ENCODE data around the gene TMEM170B. TPM values are rescaled to one million over a fixed set of nuclear protein-coding genes. Genes with fewer than 3 reads are reported as not detected.

Gene TMEM170B
- total and polyA plus RNA-seq, 2 donors = 1.7 to 1.8 TPM

DNA sequence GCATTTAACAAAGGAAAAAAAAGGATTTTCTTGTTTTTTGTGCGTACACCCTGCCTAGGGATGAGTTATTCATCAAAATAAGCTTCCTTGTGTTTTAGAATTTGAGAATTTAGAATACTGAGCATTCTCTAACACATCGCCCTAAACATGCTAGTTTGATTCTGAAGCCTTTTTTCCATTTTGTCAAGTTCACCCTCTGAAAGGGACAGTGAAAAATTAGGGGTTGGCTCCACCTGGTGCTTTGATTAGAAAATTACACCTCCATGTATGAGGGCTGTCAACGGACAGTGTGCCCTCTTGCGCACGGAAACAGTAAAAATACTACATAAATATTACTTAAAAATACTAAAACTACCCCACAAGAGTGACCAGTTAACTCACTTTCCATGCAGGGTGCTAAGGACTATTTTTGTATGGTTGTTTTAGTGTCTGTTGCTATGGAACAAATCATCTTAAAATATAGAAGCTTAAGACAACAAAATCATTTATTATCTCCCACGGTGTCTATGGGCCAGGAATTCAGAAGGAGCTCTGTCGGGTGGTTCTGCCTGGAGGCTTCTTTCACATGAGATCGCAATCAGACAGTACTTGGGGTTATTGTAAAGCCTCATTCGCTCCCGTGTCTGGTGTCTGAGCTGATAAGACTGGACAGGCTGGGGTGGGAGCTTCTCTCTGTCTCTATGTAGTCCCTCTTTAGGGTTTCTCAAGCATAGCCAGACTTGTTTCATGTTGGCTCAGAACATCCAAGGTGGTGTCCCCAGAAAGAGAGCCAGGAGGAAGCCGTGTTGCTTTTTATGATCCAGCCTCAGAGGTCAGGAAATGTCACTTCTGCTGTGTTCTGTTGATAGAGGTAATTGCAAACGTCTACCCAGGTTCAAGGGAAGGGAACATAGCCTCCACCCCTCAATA lies 41.1 kb upstream of the TMEM170B start:
- no peak overlapping the region for H3K4me3 ChIP-seq (ENCODE audit: low read length in 2 of 2)
- no peaks in the 10 kb centered on the region for H3K9me3 ChIP-seq (ENCODE audit: control insufficient read depth in 2 of 2, insufficient read depth in 1 of 2, low read length in 1 of 2)
- H3K27me3 ChIP-seq (ENCODE audit: control insufficient read depth in 2 of 2, insufficient read depth in 1 of 2, low read length in 1 of 2) = no peaks in the 10 kb centered on the region
- no peak overlapping the region for H3K27ac ChIP-seq (ENCODE audit: low read depth in 1 of 2, low read length in 1 of 2)
- no peaks in the 10 kb centered on the region for H3K4me1 ChIP-seq (ENCODE audit: control insufficient read depth in 2 of 2, insufficient read depth in 2 of 2, low read length in 2 of 2)
- peak; percentile 52 to 89 (median 80) for DNase-seq (ENCODE audit: low read depth in 6 of 9, low spot score in 9 of 9)
- 43% methylated on average over 12 of the region's 12 CpGs for WGBS
- H3K36me3 ChIP-seq (ENCODE audit: control insufficient read depth in 2 of 2, insufficient read depth in 2 of 2, low read length in 1 of 2) = no peaks in the 10 kb centered on the region

DNA sequence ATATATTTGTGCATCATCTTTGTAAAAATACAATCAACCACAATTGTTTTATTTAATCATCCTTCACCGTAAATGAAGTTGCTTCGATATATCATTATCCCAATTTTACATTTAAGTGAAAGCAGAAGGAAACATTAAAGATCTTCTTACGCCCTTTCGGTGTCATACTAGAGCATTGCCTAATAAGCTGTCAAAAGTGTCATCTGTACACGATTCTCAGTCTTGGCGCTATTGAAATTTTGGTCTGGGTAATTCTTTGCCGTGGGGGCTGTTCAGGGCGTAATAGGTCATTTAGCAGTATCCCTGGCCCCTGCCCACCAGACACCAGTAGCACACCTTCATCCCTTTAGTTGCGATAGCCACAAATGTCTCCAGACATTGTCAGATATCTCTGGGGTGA lies 40.4 kb upstream of the TMEM170B start:
- Histone ChIP-seq H3K27me3 (ENCODE audit: control insufficient read depth in 2 of 2, insufficient read depth in 1 of 2, low read length in 1 of 2) (no peaks in the 10 kb centered on the region), H3K4me1 (ENCODE audit: control insufficient read depth in 2 of 2, insufficient read depth in 2 of 2, low read length in 2 of 2) (no peaks in the 10 kb centered on the region), H3K4me3 (ENCODE audit: low read length in 2 of 2) (no peak overlapping the region), H3K9me3 (ENCODE audit: control insufficient read depth in 2 of 2, insufficient read depth in 1 of 2, low read length in 1 of 2) (no peaks in the 10 kb centered on the region), H3K36me3 (ENCODE audit: control insufficient read depth in 2 of 2, insufficient read depth in 2 of 2, low read length in 1 of 2) (no peaks in the 10 kb centered on the region), H3K27ac (ENCODE audit: low read depth in 1 of 2, low read length in 1 of 2) (no peak overlapping the region)
- DNase-seq (ENCODE audit: low read depth in 6 of 9, low spot score in 9 of 9) = no peak
- WGBS = 94% methylated on average over 9 of the region's 9 CpGs

DNA sequence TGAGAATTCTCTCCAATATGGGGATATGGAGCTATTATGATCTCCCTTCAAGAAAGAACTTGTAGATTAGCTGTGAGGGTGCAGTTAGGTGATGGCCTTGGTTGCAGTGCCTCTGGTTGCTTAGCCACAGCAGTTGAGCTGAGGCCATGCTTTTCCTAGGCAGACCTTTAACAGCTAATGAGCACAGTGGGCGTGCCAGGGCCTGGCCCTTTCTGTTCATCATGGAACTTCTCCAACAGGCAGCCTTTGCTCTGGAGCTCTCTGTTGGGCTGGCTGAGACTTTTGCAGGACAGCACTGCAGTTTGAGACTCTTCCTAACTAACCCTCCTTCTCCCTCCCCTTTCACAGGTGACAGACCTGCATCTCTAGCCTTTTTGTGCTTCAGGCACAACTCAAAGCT lies 39.7 kb upstream of the TMEM170B start:
- WGBS = 97% methylated on average over 1 of the region's 1 CpG
- H3K36me3 ChIP-seq (ENCODE audit: control insufficient read depth in 2 of 2, insufficient read depth in 2 of 2, low read length in 1 of 2) = no peaks in the 10 kb centered on the region

DNA sequence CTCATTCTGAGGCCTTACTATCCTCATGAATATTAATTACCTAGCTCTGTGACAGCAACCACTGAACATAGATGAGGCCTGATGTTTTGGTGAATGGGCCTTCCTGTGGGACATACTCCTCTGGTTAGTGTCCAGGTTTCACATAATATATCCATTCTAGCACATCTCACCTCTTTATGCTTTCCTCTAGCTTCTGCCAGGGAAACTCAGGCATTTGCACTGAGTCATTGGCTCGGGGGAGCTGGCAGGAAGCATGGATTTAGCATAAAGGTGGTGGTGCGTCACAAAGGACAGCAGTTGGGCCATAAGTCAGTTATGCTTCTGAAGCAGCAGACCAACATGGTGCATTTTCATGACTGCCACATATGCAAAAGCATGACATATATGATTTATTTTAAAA lies 37.5 kb upstream of the TMEM170B start:
- Histone ChIP-seq H3K4me3 (ENCODE audit: low read length in 2 of 2) (no peak overlapping the region), H3K36me3 (ENCODE audit: control insufficient read depth in 2 of 2, insufficient read depth in 2 of 2, low read length in 1 of 2) (no peaks in the 10 kb centered on the region), H3K9me3 (ENCODE audit: control insufficient read depth in 2 of 2, insufficient read depth in 1 of 2, low read length in 1 of 2) (no peaks in the 10 kb centered on the region), H3K4me1 (ENCODE audit: control insufficient read depth in 2 of 2, insufficient read depth in 2 of 2, low read length in 2 of 2) (no peaks in the 10 kb centered on the region), H3K27me3 (ENCODE audit: control insufficient read depth in 2 of 2, insufficient read depth in 1 of 2, low read length in 1 of 2) (no peaks in the 10 kb centered on the region), H3K27ac (ENCODE audit: low read depth in 1 of 2, low read length in 1 of 2) (no peak overlapping the region)
- 98% methylated on average over 2 of the region's 2 CpGs for WGBS
- DNase-seq (ENCODE audit: low read depth in 6 of 9, low spot score in 9 of 9) = no peak

More for the DNA sequence above, 39.7 kb upstream of the TMEM170B start:
- Histone ChIP-seq H3K4me1 (ENCODE audit: control insufficient read depth in 2 of 2, insufficient read depth in 2 of 2, low read length in 2 of 2) (no peaks in the 10 kb centered on the region), H3K27ac (ENCODE audit: low read depth in 1 of 2, low read length in 1 of 2) (no peak overlapping the region), H3K9me3 (ENCODE audit: control insufficient read depth in 2 of 2, insufficient read depth in 1 of 2, low read length in 1 of 2) (no peaks in the 10 kb centered on the region), H3K4me3 (ENCODE audit: low read length in 2 of 2) (no peak overlapping the region), H3K27me3 (ENCODE audit: control insufficient read depth in 2 of 2, insufficient read depth in 1 of 2, low read length in 1 of 2) (no peaks in the 10 kb centered on the region)
- no peak for DNase-seq (ENCODE audit: low read depth in 6 of 9, low spot score in 9 of 9)

DNA sequence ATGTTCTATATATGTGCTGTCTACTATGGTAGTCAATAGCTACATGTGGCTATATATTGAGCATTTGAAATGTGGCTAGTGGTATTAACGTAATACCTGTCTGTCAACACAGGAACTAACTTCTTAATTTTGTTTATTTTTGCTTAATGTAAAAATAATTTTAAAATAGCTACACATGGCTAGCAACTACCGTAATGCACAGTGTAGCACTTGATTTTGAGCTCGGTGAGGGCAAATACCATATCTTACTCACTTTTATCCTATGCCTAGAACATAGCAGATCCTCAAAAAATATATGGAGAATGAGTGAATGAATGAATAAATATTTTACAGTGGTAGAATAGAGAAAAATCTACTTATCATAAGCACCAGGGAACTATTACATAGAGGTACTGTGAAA lies 28.1 kb upstream of the TMEM170B start:
- no peaks in the 10 kb centered on the region for H3K27me3 ChIP-seq (ENCODE audit: control insufficient read depth in 2 of 2, insufficient read depth in 1 of 2, low read length in 1 of 2)
- 96% methylated on average over 3 of the region's 3 CpGs for WGBS
- no peaks in the 10 kb centered on the region for H3K36me3 ChIP-seq (ENCODE audit: control insufficient read depth in 2 of 2, insufficient read depth in 2 of 2, low read length in 1 of 2)
- no peak for DNase-seq (ENCODE audit: low read depth in 6 of 9, low spot score in 9 of 9)
- no peak overlapping the region for H3K4me3 ChIP-seq (ENCODE audit: low read length in 2 of 2)
- H3K27ac ChIP-seq (ENCODE audit: low read depth in 1 of 2, low read length in 1 of 2) = no peak overlapping the region
- no peaks in the 10 kb centered on the region for H3K9me3 ChIP-seq (ENCODE audit: control insufficient read depth in 2 of 2, insufficient read depth in 1 of 2, low read length in 1 of 2)
- H3K4me1 ChIP-seq (ENCODE audit: control insufficient read depth in 2 of 2, insufficient read depth in 2 of 2, low read length in 2 of 2) = no peaks in the 10 kb centered on the region

DNA sequence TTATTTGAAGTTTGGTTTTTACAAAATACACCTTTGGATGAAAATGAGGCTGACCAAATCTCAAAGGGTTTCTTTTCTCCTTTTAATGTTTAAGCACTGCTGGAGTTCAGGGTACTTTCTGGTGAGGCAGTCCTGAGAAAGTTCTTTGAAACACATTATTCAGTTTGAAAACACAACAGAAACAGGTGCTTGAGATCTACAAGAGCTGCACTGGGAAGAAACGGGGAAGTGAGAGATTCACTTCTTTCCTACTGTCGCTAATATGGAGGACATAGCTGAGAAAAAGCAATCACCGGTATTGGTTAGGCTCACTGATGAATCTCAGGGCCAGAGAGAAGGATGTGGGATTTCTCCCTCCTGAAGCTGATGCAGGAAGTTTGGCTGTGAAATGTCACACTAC lies 22.9 kb upstream of the TMEM170B start:
- DNase-seq (ENCODE audit: low read depth in 6 of 9, low spot score in 9 of 9) = no peak
- Histone ChIP-seq H3K4me3 (ENCODE audit: low read length in 2 of 2) (no peak overlapping the region), H3K9me3 (ENCODE audit: control insufficient read depth in 2 of 2, insufficient read depth in 1 of 2, low read length in 1 of 2) (no peaks in the 10 kb centered on the region), H3K4me1 (ENCODE audit: control insufficient read depth in 2 of 2, insufficient read depth in 2 of 2, low read length in 2 of 2) (no peaks in the 10 kb centered on the region), H3K27ac (ENCODE audit: low read depth in 1 of 2, low read length in 1 of 2) (no peak overlapping the region), H3K36me3 (ENCODE audit: control insufficient read depth in 2 of 2, insufficient read depth in 2 of 2, low read length in 1 of 2) (no peaks in the 10 kb centered on the region), H3K27me3 (ENCODE audit: control insufficient read depth in 2 of 2, insufficient read depth in 1 of 2, low read length in 1 of 2) (no peaks in the 10 kb centered on the region)
- WGBS = 92% methylated on average over 3 of the region's 3 CpGs

DNA sequence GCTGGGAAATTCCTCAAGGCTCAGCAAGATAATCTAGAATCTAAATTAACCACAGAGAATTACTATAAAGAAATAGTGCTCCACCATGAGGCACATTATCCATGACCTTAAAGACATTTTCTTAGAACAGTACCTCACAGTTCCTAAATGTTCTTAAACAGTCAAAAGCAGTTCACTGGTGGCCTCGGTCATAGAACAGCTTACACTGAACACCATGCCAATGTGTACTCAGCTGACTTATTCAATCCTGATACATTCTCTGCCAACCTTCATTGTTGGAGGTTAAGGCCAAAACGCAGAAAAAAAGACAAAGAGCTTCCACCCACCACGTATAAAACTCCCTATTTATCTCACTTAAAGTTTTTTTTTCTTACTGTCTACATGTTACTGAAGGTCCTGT lies 21.8 kb upstream of the TMEM170B start:
- no peaks in the 10 kb centered on the region for H3K36me3 ChIP-seq (ENCODE audit: control insufficient read depth in 2 of 2, insufficient read depth in 2 of 2, low read length in 1 of 2)
- no peaks in the 10 kb centered on the region for H3K27me3 ChIP-seq (ENCODE audit: control insufficient read depth in 2 of 2, insufficient read depth in 1 of 2, low read length in 1 of 2)
- H3K9me3 ChIP-seq (ENCODE audit: control insufficient read depth in 2 of 2, insufficient read depth in 1 of 2, low read length in 1 of 2) = no peaks in the 10 kb centered on the region
- DNase-seq (ENCODE audit: low read depth in 6 of 9, low spot score in 9 of 9) = no peak
- no peak overlapping the region for H3K4me3 ChIP-seq (ENCODE audit: low read length in 2 of 2)
- H3K27ac ChIP-seq (ENCODE audit: low read depth in 1 of 2, low read length in 1 of 2) = no peak overlapping the region
- no peaks in the 10 kb centered on the region for H3K4me1 ChIP-seq (ENCODE audit: control insufficient read depth in 2 of 2, insufficient read depth in 2 of 2, low read length in 2 of 2)
- WGBS = 90% methylated on average over 3 of the region's 3 CpGs

DNA sequence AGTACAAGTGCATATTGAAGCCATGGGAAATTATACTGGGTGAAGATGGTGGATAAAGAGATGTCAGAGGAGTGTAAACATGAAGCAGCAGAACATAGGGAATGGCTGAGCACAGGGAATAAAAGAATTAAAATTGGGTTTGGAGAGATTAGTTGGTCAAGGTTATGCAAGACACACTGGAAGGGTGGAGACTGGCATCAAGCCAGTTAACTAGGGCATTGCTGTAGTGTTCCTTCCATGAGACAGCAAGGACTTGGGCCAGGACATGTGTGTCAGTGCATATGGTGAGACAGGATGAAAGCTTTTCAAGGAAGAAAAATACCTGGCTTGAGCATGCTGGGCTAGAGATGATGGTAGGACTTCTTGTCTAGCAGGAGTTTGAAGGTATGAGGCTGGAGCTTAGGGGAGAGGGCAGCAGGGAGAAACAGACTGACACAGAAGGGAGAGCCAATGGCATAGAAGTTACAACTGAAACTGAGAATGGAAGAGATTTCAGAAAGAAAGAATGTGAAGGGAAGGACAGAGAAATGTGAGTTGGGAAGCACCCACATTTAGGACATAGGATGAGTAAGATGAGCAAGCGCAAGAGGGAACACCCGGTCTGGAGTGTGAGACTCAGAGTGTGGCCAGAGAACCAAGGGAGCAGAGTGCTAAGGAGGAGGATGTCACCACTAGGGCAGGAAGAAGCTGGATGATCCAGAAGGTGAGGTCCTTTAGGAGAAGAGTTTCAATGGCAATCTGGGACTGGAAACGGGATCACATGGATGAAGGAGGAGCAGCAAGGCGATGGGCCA lies 14.5 kb upstream of the TMEM170B start:
- Histone ChIP-seq H3K27ac (ENCODE audit: low read depth in 1 of 2, low read length in 1 of 2) (no peak overlapping the region), H3K4me3 (ENCODE audit: low read length in 2 of 2) (no peak overlapping the region), H3K36me3 (ENCODE audit: control insufficient read depth in 2 of 2, insufficient read depth in 2 of 2, low read length in 1 of 2) (no peaks in the 10 kb centered on the region), H3K4me1 (ENCODE audit: control insufficient read depth in 2 of 2, insufficient read depth in 2 of 2, low read length in 2 of 2) (no peaks in the 10 kb centered on the region), H3K9me3 (ENCODE audit: control insufficient read depth in 2 of 2, insufficient read depth in 1 of 2, low read length in 1 of 2) (no peaks in the 10 kb centered on the region), H3K27me3 (ENCODE audit: control insufficient read depth in 2 of 2, insufficient read depth in 1 of 2, low read length in 1 of 2) (no peaks in the 10 kb centered on the region)
- no peak for DNase-seq (ENCODE audit: low read depth in 6 of 9, low spot score in 9 of 9)
- WGBS = 93% methylated on average over 4 of the region's 4 CpGs

DNA sequence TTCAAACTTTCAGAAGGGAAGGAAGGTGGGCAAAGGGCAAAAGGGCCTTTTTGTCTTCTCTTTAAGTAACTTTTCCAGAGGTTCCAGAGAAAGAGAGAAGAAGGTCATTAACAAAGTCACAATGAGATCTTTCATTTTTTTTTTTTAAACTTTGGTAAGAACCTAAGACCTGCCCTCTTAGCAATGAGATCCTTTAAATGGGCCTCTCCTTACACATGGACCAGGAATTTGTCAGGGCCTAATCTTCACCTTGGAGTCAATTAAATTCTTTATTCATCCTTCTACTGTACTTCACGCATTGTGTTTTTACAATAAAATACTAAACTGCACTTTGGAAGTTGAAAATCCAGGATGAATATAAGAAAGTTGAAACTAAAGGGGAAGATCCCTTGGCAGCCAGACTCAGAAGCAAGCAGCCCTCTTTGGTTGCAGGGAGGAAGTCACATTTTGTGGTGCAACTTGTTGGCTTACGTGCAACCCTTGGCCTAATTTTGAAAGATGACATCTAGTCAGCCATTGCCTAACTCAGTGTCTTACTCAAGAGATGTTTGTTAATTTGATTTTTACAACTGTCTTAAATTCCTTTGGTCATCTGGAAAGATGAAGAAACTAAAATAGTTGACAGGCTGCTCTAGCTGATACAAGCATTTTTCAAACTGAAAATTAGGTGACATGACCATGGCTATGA lies 11.9 kb upstream of the TMEM170B start:
- Histone ChIP-seq H3K27ac (ENCODE audit: low read depth in 1 of 2, low read length in 1 of 2) (no peak overlapping the region), H3K4me1 (ENCODE audit: control insufficient read depth in 2 of 2, insufficient read depth in 2 of 2, low read length in 2 of 2) (no peaks in the 10 kb centered on the region), H3K9me3 (ENCODE audit: control insufficient read depth in 2 of 2, insufficient read depth in 1 of 2, low read length in 1 of 2) (no peaks in the 10 kb centered on the region), H3K36me3 (ENCODE audit: control insufficient read depth in 2 of 2, insufficient read depth in 2 of 2, low read length in 1 of 2) (no peaks in the 10 kb centered on the region), H3K27me3 (ENCODE audit: control insufficient read depth in 2 of 2, insufficient read depth in 1 of 2, low read length in 1 of 2) (no peaks in the 10 kb centered on the region), H3K4me3 (ENCODE audit: low read length in 2 of 2) (no peak overlapping the region)
- 88% methylated on average over 2 of the region's 2 CpGs for whole genome bisulfite sequencing
- DNase-seq (ENCODE audit: low read depth in 6 of 9, low spot score in 9 of 9) = peak in 1 of 9 donors; percentile 15

All from thymus (tissue), 11 donors.